Neural cell (in vitro differentiated cells): ENCODE data around the gene BLOC1S3.

Experiments
- EZH2 ChIP-seq: fragments of 200-600, 300-800 bp; shearing (Covaris generic), sonication (generic); IDR thresholded peaks from 2 replicates; pipeline ENCODE4 v1.6.1; 2014; ENCODE audit warnings: antibody characterized with exemption, low read length, borderline replicate concordance, mild to moderate bottlenecking; ENCODE audit not compliant: insufficient read depth, poor library complexity, severe bottlenecking
- POLR2AphosphoS5 ChIP-seq: IDR thresholded peaks from 2 replicates; pipeline ENCODE4 v1.6.1; 2012
- TF ChIP-seq, protein P1 (sequence below): fragments of 450-650 bp; IDR thresholded peaks from 2 replicates; pipeline ENCODE4 v1.5.1; 2014; ENCODE audit warnings: antibody characterized with exemption, mild to moderate bottlenecking, moderate library complexity; ENCODE audit not compliant: poor library complexity, severe bottlenecking
- TF ChIP-seq, protein P2 (sequence below): IDR thresholded peaks from 2 replicates; pipeline ENCODE4 v1.6.1; 2012; ENCODE audit warnings: borderline replicate concordance

- TF ChIP-seq, protein P1, sequence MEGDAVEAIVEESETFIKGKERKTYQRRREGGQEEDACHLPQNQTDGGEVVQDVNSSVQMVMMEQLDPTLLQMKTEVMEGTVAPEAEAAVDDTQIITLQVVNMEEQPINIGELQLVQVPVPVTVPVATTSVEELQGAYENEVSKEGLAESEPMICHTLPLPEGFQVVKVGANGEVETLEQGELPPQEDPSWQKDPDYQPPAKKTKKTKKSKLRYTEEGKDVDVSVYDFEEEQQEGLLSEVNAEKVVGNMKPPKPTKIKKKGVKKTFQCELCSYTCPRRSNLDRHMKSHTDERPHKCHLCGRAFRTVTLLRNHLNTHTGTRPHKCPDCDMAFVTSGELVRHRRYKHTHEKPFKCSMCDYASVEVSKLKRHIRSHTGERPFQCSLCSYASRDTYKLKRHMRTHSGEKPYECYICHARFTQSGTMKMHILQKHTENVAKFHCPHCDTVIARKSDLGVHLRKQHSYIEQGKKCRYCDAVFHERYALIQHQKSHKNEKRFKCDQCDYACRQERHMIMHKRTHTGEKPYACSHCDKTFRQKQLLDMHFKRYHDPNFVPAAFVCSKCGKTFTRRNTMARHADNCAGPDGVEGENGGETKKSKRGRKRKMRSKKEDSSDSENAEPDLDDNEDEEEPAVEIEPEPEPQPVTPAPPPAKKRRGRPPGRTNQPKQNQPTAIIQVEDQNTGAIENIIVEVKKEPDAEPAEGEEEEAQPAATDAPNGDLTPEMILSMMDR = no peak
- TF ChIP-seq EZH2 = no peak
- TF ChIP-seq POLR2AphosphoS5 = no peak
- TF ChIP-seq, protein P2, sequence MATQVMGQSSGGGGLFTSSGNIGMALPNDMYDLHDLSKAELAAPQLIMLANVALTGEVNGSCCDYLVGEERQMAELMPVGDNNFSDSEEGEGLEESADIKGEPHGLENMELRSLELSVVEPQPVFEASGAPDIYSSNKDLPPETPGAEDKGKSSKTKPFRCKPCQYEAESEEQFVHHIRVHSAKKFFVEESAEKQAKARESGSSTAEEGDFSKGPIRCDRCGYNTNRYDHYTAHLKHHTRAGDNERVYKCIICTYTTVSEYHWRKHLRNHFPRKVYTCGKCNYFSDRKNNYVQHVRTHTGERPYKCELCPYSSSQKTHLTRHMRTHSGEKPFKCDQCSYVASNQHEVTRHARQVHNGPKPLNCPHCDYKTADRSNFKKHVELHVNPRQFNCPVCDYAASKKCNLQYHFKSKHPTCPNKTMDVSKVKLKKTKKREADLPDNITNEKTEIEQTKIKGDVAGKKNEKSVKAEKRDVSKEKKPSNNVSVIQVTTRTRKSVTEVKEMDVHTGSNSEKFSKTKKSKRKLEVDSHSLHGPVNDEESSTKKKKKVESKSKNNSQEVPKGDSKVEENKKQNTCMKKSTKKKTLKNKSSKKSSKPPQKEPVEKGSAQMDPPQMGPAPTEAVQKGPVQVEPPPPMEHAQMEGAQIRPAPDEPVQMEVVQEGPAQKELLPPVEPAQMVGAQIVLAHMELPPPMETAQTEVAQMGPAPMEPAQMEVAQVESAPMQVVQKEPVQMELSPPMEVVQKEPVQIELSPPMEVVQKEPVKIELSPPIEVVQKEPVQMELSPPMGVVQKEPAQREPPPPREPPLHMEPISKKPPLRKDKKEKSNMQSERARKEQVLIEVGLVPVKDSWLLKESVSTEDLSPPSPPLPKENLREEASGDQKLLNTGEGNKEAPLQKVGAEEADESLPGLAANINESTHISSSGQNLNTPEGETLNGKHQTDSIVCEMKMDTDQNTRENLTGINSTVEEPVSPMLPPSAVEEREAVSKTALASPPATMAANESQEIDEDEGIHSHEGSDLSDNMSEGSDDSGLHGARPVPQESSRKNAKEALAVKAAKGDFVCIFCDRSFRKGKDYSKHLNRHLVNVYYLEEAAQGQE = no peak
Observed at GRCh38 chr19:45159210-45159970, 19.2 kb upstream of the BLOC1S3 start.
